M059J (cell line): Measurements from ENCODE around the gene CD8B. TPM values are rescaled to one million over a fixed set of nuclear protein-coding genes. Genes with fewer than 3 reads are reported as not detected.
"Not testable (repeated sequence)": the region's sequence is repeated elsewhere in the genome, so short reads cannot be mapped to it uniquely, and the experiment has no call there.

Experiments used
- DNase-seq: peaks from one replicate; pipeline ENCODE4 v3.0.0-alpha.2; 2012; ENCODE audit warnings: low read depth
- total RNA-seq: library from RNA; depleted of rRNA; stranded (reverse); fragments of >200 nt; shearing (Covaris generic); gene quantifications from 2 replicates; pipeline ENCODE4 v1.2.3, GENCODE V29; 2014; rRNA removed

CD8B gene
- total RNA-seq: not detected in 2 replicates

GRCh38 chr2:86861628-86862379 is at the start of gene CD8B:
Gene CD8B, minus strand, starts transcription at chr2:86861886. Its CDS starts 21 bp downstream, at chr2:86861865.
- DNase-seq: not testable (repeated sequence)

DNA sequence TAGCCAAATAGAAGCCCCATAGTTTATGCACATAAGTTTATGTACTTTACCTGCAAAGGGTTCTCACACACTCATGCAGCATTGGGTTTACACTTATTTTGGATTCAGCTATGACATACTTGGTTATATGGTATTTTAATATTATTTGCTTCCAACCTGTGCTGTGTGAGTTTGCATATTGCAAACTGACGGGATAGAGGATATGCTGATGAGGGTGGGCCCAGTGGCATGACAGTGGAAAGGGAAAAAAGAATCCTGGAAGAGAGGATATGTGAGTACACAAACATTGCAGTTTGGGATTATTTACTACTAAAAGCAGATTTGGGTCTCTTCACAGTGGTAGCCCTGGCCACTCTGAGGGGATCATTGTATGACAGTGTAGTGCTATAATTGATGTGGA is 44.2 kb upstream of the CD8B start:
- not testable (repeated sequence) for DNase-seq

GRCh38 chr2:86900687-86901086 is 39.0 kb upstream of the CD8B start:
- DNase-seq: peak; percentile 15

DNA sequence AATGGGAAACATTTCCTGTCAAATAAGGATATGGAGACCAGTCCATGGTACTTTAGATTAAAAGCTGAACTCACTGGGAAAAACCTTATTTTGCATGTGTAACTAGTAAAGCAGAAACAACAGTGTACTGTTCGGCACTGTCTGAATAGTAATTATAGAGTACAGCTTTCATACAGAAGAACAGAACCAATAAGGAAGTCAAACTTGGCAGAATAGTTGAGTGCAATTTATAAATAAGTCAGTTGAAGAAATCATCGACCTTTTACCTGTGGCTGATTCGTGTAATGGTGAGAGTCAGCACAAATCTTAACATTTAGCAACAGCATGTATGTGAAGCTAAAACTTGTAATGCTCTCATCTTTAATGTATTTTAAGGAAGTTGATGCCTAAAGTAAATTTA is 24.3 kb upstream of the CD8B start:
- DNase-seq: not testable (repeated sequence)

- not testable (repeated sequence) for DNase-seq
Observed at GRCh38 chr2:86882865-86883264, 21.2 kb upstream of the CD8B start.

DNA sequence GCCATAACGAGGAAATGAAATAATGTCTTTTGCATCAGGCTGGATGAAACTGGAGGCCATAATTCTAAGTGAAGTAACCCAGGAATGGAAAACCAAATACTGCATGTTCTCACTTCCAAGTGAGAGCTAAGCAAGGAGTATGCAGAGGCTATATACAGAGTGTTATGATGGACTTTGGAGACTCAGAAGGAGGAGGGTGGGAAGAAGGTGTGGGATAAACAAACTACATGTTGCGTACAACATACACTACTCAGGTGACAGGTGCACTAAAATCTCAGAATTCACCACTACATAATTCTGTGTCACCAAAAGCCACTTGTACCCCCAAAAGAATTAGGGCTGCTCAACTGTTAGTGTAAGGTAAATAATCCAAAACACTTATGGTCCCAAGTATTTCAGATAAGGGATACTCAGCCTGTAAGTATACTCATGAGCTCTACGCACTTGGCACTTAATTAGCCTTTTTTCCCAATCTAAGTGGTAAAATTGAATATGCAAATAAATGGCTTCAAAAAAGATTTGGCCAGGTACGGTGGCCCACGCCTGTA is 20.5 kb upstream of the CD8B start:
- DNase-seq: not testable (repeated sequence)

GRCh38 chr2:86878986-86879385 is 17.3 kb upstream of the CD8B start:
- not testable (repeated sequence) for DNase-seq

GRCh38 chr2:86870941-86871340 is 9.3 kb upstream of the CD8B start:
- DNase-seq: not testable (repeated sequence)

- not testable (repeated sequence) for DNase-seq
Observed at GRCh38 chr2:86868895-86869468, 7.3 kb upstream of the CD8B start.

GRCh38 chr2:86862380-86862703 is 656 bp upstream of the CD8B start:
- DNase-seq: not testable (repeated sequence)

DNA sequence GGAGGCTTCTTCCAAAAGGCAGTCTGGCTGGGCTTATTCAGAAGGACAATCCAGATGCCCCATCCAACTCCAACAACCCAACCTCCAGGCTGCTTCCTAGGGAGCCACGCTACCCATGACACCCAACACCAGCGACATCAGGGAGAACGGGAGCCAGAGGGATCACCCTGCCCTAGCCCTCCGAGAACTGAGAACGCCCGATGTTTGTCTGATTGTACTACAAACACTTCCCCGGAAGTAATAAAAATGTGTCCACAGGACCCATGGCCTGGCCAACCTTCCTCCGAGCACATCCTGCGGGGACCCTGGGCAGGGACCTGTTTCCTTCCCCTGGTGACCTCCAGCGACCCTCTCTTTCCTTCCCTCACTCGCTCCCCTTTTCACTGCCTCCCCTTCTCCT is 511 bp downstream of the CD8B start:
- DNase-seq: not testable (repeated sequence)

GRCh38 chr2:86860573-86860972 is 1.1 kb downstream of the CD8B start:
- DNase-seq: not testable (repeated sequence)

GRCh38 chr2:86857688-86858087 is 4.0 kb downstream of the CD8B start:
- DNase-seq: not testable (repeated sequence)

GRCh38 chr2:86856498-86856897 is 5.2 kb downstream of the CD8B start:
- not testable (repeated sequence) for DNase-seq

GRCh38 chr2:86855981-86856380 is 5.7 kb downstream of the CD8B start:
- peak; percentile 18 for DNase-seq

GRCh38 chr2:86851581-86851980 is 10.1 kb downstream of the CD8B start:
- not testable (repeated sequence) for DNase-seq

- not testable (repeated sequence) for DNase-seq
Observed at GRCh38 chr2:86842607-86843234, 19.0 kb downstream of the CD8B start.

DNA sequence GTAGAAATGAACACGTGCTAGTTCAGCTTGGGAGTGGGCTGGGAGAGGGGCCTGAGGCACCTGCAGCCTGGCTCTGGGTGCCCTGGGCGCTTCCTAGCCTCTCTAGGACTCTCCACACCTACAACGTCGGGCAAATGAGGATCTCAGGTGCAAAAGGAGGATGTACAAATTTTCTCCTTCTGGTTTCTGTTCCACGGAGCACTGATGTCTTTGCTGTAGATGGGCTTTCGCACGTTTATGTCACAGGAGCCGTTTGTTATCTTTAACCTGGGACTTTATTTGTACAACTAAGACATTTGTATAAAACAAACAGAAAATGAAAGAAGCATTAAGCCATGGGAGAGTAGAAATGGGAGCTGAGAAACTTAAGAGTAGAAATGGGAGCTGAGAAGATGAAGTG is 20.4 kb downstream of the CD8B start:
- not testable (repeated sequence) for DNase-seq

GRCh38 chr2:86839871-86840548 is 21.7 kb downstream of the CD8B start:
- DNase-seq: not testable (repeated sequence)

DNA sequence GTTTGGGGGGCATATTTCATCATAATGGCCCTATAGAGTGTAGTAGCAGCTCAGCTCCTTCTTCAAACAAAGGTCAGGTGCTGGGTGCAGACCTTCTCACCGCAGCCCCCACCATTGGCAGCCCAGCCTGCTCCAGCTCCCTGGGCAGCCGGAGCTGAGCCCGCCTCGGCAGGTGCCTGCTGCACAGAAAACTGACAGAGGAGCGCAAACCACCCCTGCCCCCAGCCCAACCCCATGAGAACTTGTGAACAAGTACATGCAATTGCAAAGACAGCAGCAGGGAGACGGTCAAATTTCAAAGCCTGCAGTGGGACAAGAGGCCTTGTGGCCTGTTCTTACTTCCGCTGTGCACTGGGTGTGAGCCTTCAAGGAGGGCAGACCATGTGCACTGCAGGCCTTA is 22.2 kb downstream of the CD8B start:
- not testable (repeated sequence) for DNase-seq

DNA sequence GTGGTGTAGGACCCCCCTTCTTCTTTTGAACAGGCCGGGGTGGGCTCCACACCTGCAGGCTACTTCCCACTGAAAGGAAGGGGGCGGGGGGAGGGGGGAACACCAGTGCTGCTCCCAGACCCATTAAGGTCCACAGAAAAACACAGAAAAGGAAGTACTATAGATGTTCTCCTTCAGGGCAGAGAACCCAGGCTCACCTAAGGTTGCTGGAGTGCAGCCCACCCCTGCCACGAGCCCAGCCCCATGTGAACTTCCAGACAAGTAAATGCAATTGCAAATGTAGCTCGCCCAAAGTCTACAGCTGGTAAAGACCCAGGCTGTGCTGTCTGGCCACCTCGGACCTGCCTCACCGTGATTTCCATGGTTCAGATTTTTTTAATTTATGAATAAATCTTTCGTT is 24.0 kb downstream of the CD8B start:
- DNase-seq: not testable (repeated sequence)
